GM23338 (cell line): ENCODE results near the gene MIPEP. TPM values are rescaled to one million over a fixed set of nuclear protein-coding genes. Genes with fewer than 3 reads are reported as not detected.

Experiments used
- ATAC-seq: fragments of 200-7000 bp; cut with Tn5 transposase; 3 replicates; pipeline ENCODE4 v1.9.1; 2020
- DNase-seq: peaks from one replicate; pipeline ENCODE4 v3.0.0-alpha.2; 2015; ENCODE audit warnings: low spot score
- H2AFZ ChIP-seq: fragments of 200-600 bp; sonication (generic); 2 replicates; pipeline ENCODE4 v1.8.0; 2016; ENCODE audit warnings: antibody characterized with exemption, mild to moderate bottlenecking, moderate library complexity
- H3F3A ChIP-seq: fragments of 200-600 bp; sonication (generic); replicated peaks from 2 replicates; pipeline ENCODE4 v1.8.0; 2017; ENCODE audit warnings: antibody characterized with exemption, mixed run types, low read depth
- H3K27ac ChIP-seq: fragments of 200-600 bp; sonication (generic); 2 replicates; pipeline ENCODE4 v1.6.1; 2016; ENCODE audit warnings: low read depth
- H3K27me3 ChIP-seq: fragments of 200-600 bp; sonication (generic); 2 replicates; pipeline ENCODE4 v1.8.0; 2016; ENCODE audit warnings: mild to moderate bottlenecking, mixed run types, moderate library complexity; ENCODE audit not compliant: insufficient read depth
- H3K36me3 ChIP-seq: fragments of 200-600 bp; sonication (generic); 2 replicates; pipeline ENCODE4 v1.8.0; 2016; ENCODE audit warnings: mild to moderate bottlenecking; ENCODE audit not compliant: insufficient read depth
- H3K4me1 ChIP-seq: fragments of 200-600 bp; sonication (generic); 2 replicates; pipeline ENCODE4 v1.8.0; 2016; ENCODE audit warnings: mild to moderate bottlenecking, moderate library complexity; ENCODE audit not compliant: insufficient read depth
- H3K4me2 ChIP-seq: fragments of 200-600 bp; sonication (generic); 2 replicates; pipeline ENCODE4 v1.7.1; 2017; ENCODE audit warnings: mixed run types
- H3K4me3 ChIP-seq: fragments of 200-600 bp; sonication (generic); 2 replicates; pipeline ENCODE4 v1.6.1; 2016; ENCODE audit warnings: mixed run types
- H3K79me2 ChIP-seq: fragments of 200-600 bp; sonication (generic); replicated peaks from 2 replicates; pipeline ENCODE4 v1.8.0; 2017; ENCODE audit warnings: mild to moderate bottlenecking; ENCODE audit not compliant: insufficient read depth
- H3K9me2 ChIP-seq: fragments of 200-600 bp; sonication (generic); 2 replicates; pipeline ENCODE4 v1.8.0; 2017; ENCODE audit not compliant: insufficient read depth
- H4K20me1 ChIP-seq: fragments of 200-600 bp; sonication (generic); replicated peaks from 2 replicates; pipeline ENCODE4 v1.8.0; 2017; ENCODE audit warnings: mild to moderate bottlenecking; ENCODE audit not compliant: insufficient read depth
- H3K27ac Mint-ChIP-seq: 2 replicates; pipeline ENCODE4 v1.8.0; 2020; ENCODE audit warnings: inconsistent platforms, mild to moderate bottlenecking, moderate library complexity, mixed read lengths
- H3K27me3 Mint-ChIP-seq: 3 replicates; pipeline ENCODE4 v1.8.0; 2022; ENCODE audit warnings: low read depth, mild to moderate bottlenecking, moderate library complexity, mixed read lengths, inconsistent platforms; ENCODE audit not compliant: insufficient read depth, poor library complexity
- H3K36me3 Mint-ChIP-seq: 3 replicates; pipeline ENCODE4 v1.8.0; 2021; ENCODE audit warnings: low read depth, mild to moderate bottlenecking, inconsistent platforms, moderate library complexity, mixed read lengths
- H3K4me1 Mint-ChIP-seq: 3 replicates; pipeline ENCODE4 v1.8.0; 2020; ENCODE audit warnings: mild to moderate bottlenecking, inconsistent platforms, mixed read lengths
- H3K4me3 Mint-ChIP-seq: 3 replicates; pipeline ENCODE4 v1.8.0; 2021; ENCODE audit warnings: moderate library complexity, mild to moderate bottlenecking, inconsistent platforms, mixed read lengths
- H3K9me3 Mint-ChIP-seq: 3 replicates; pipeline ENCODE4 v1.8.0; 2020; ENCODE audit warnings: moderate library complexity, mild to moderate bottlenecking, inconsistent platforms, mixed read lengths
- CREB1 ChIP-seq: fragments of 250-450 bp; sonication (Bioruptor Pico); IDR thresholded peaks from 2 replicates; pipeline ENCODE4 v1.5.0; 2020; ENCODE audit warnings: low read depth, mild to moderate bottlenecking, moderate library complexity
- EZH2 ChIP-seq: fragments of 200-600 bp; sonication (generic); IDR thresholded peaks from one replicate; pipeline ENCODE4 v1.8.0; 2017; ENCODE audit warnings: antibody characterized with exemption, mild to moderate bottlenecking, low read depth; ENCODE audit not compliant: unreplicated experiment
- EZH2phosphoT487 ChIP-seq: fragments of 200-600 bp; sonication (generic); IDR thresholded peaks from one replicate; pipeline ENCODE4 v1.8.1; 2018; ENCODE audit warnings: antibody characterized with exemption; ENCODE audit not compliant: unreplicated experiment
- JUNB ChIP-seq: IDR thresholded peaks from one replicate; pipeline ENCODE4 v1.6.1; 2016; ENCODE audit warnings: antibody characterized with exemption; ENCODE audit not compliant: unreplicated experiment
- NANOG ChIP-seq: IDR thresholded peaks from 2 replicates; pipeline ENCODE4 v1.6.1; 2016; ENCODE audit warnings: antibody characterized with exemption, borderline replicate concordance
- POLR2AphosphoS5 ChIP-seq: IDR thresholded peaks from 2 replicates; pipeline ENCODE4 v1.6.1; 2016; ENCODE audit warnings: antibody characterized with exemption, low read depth
- STAT1 ChIP-seq: IDR thresholded peaks from one replicate; pipeline ENCODE4 v1.6.1; 2016; ENCODE audit warnings: antibody characterized with exemption; ENCODE audit not compliant: unreplicated experiment
- ZNF114 ChIP-seq: fragments of 250-450 bp; sonication (Bioruptor Pico); IDR thresholded peaks from 2 replicates; pipeline ENCODE4 v1.5.0; 2020; ENCODE audit warnings: mild to moderate bottlenecking, moderate library complexity
- ZNF331 ChIP-seq: fragments of 250-450 bp; sonication (Bioruptor Pico); IDR thresholded peaks from 2 replicates; pipeline ENCODE4 v1.5.0; 2020; ENCODE audit warnings: low read depth, mild to moderate bottlenecking, moderate library complexity
- polyA plus RNA-seq: library from polyadenylated mRNA; unstranded; fragments of >200 nt; fragmentation: Nextera tagmentation; extraction: Ambion mirVana; gene quantifications from 2 replicates; pipeline ENCODE4 v1.2.1, GENCODE V29; 2016
- total RNA-seq: library from RNA; depleted of rRNA; stranded (reverse); fragments of >200 nt; shearing (Covaris generic); gene quantifications from 2 replicates; pipeline ENCODE4 v1.2.3, GENCODE V29; 2014
- TF ChIP-seq, protein P1 (sequence below): IDR thresholded peaks from one replicate; pipeline ENCODE4 v1.6.1; 2018; ENCODE audit warnings: antibody characterized with exemption; ENCODE audit not compliant: unreplicated experiment
- TF ChIP-seq, protein P2 (sequence below): IDR thresholded peaks from 2 replicates; pipeline ENCODE4 v1.6.1; 2016; ENCODE audit warnings: antibody characterized with exemption
- TF ChIP-seq, protein P3 (sequence below), 2 experiments: fragments of 200-600 bp in 1 of 2; sonication (generic) in 1 of 2; conservative IDR thresholded peaks; 2 replicates each; pipeline versions ENCODE4 v1.5.1 to v1.6.1; 2016 to 2017; ENCODE audit warnings: antibody characterized with exemption in 2 of 2, low read depth in 2 of 2, mild to moderate bottlenecking in 2 of 2, moderate library complexity in 1 of 2
- TF ChIP-seq, protein P4 (sequence below): fragments of 250-450 bp; sonication (Bioruptor Pico); IDR thresholded peaks from 2 replicates; pipeline ENCODE4 v1.5.0; 2020; ENCODE audit warnings: mild to moderate bottlenecking, moderate library complexity

MIPEP gene
- total and polyA plus RNA-seq, 2 experiments from 2014 or later = 20.8 to 22.5 TPM

DNA sequence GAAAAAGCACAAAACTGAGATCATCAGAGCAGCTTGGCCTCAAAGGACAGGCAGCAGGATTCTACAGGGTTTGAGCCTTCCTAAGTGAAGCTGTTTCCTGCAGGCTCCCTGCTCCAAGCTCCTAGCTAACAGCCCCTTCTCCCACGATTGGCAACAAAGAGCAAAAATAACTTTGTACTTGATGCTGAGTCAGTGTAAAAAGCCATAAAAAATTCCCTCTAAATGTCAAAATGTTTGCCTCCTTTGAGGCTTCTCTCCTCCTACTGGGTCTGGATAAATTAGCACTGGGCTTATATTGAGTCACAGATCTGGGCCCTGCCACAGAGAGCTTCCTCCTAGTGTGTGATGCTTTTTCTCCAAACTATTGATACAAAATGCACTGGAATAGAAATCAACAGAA lies 165.7 kb downstream of the MIPEP start:
- Histone ChIP-seq H2AFZ (no peak overlapping the region), H3K36me3 (no peaks in the 10 kb centered on the region), H3K4me1 (peaks cover 7% of the 10 kb centered on the region; the same call in 1 of the 2 replicates), H3K27ac (no peak overlapping the region), H4K20me1 (no peaks in the 10 kb centered on the region), H3K4me3 (no peak overlapping the region), H3K27me3 (no peaks in the 10 kb centered on the region), H3K79me2 (no peaks in the 10 kb centered on the region), H3F3A (no peaks in the 10 kb centered on the region), H3K9me2 (no peaks in the 10 kb centered on the region; the same call in 1 of the 2 replicates), H3K4me2 (no peak overlapping the region)
- Mint-ChIP-seq H3K9me3 (no peaks in the 10 kb centered on the region; the same call in 2 of the 3 replicates), H3K36me3 (no peaks in the 10 kb centered on the region; the same call in 2 of the 3 replicates), H3K27me3 (peaks cover 1% of the 10 kb centered on the region), H3K4me3 (no peak overlapping the region), H3K27ac (no peak overlapping the region; the same call in 1 of the 2 replicates), H3K4me1 (peaks cover 17% of the 10 kb centered on the region)
- no peak for TF ChIP-seq ZNF114 (CRISPR knock-in tag)
- no peak for TF ChIP-seq CREB1 (CRISPR knock-in tag)
- TF ChIP-seq, protein P1, sequence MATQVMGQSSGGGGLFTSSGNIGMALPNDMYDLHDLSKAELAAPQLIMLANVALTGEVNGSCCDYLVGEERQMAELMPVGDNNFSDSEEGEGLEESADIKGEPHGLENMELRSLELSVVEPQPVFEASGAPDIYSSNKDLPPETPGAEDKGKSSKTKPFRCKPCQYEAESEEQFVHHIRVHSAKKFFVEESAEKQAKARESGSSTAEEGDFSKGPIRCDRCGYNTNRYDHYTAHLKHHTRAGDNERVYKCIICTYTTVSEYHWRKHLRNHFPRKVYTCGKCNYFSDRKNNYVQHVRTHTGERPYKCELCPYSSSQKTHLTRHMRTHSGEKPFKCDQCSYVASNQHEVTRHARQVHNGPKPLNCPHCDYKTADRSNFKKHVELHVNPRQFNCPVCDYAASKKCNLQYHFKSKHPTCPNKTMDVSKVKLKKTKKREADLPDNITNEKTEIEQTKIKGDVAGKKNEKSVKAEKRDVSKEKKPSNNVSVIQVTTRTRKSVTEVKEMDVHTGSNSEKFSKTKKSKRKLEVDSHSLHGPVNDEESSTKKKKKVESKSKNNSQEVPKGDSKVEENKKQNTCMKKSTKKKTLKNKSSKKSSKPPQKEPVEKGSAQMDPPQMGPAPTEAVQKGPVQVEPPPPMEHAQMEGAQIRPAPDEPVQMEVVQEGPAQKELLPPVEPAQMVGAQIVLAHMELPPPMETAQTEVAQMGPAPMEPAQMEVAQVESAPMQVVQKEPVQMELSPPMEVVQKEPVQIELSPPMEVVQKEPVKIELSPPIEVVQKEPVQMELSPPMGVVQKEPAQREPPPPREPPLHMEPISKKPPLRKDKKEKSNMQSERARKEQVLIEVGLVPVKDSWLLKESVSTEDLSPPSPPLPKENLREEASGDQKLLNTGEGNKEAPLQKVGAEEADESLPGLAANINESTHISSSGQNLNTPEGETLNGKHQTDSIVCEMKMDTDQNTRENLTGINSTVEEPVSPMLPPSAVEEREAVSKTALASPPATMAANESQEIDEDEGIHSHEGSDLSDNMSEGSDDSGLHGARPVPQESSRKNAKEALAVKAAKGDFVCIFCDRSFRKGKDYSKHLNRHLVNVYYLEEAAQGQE = no peak
- TF ChIP-seq EZH2phosphoT487 = no peak
- TF ChIP-seq EZH2 = no peak
- no peak for TF ChIP-seq NANOG
- no peak for TF ChIP-seq POLR2AphosphoS5
- TF ChIP-seq JUNB = no peak
- TF ChIP-seq, protein P2, sequence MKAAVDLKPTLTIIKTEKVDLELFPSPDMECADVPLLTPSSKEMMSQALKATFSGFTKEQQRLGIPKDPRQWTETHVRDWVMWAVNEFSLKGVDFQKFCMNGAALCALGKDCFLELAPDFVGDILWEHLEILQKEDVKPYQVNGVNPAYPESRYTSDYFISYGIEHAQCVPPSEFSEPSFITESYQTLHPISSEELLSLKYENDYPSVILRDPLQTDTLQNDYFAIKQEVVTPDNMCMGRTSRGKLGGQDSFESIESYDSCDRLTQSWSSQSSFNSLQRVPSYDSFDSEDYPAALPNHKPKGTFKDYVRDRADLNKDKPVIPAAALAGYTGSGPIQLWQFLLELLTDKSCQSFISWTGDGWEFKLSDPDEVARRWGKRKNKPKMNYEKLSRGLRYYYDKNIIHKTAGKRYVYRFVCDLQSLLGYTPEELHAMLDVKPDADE = no peak
- no peak for TF ChIP-seq STAT1
- TF ChIP-seq, protein P3, sequence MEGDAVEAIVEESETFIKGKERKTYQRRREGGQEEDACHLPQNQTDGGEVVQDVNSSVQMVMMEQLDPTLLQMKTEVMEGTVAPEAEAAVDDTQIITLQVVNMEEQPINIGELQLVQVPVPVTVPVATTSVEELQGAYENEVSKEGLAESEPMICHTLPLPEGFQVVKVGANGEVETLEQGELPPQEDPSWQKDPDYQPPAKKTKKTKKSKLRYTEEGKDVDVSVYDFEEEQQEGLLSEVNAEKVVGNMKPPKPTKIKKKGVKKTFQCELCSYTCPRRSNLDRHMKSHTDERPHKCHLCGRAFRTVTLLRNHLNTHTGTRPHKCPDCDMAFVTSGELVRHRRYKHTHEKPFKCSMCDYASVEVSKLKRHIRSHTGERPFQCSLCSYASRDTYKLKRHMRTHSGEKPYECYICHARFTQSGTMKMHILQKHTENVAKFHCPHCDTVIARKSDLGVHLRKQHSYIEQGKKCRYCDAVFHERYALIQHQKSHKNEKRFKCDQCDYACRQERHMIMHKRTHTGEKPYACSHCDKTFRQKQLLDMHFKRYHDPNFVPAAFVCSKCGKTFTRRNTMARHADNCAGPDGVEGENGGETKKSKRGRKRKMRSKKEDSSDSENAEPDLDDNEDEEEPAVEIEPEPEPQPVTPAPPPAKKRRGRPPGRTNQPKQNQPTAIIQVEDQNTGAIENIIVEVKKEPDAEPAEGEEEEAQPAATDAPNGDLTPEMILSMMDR (conservative IDR thresholded peaks at IDR 0.05; ENCODE audit: low read depth in 2 of 2) = no peak
- no peak for TF ChIP-seq ZNF331
- TF ChIP-seq, protein P4, sequence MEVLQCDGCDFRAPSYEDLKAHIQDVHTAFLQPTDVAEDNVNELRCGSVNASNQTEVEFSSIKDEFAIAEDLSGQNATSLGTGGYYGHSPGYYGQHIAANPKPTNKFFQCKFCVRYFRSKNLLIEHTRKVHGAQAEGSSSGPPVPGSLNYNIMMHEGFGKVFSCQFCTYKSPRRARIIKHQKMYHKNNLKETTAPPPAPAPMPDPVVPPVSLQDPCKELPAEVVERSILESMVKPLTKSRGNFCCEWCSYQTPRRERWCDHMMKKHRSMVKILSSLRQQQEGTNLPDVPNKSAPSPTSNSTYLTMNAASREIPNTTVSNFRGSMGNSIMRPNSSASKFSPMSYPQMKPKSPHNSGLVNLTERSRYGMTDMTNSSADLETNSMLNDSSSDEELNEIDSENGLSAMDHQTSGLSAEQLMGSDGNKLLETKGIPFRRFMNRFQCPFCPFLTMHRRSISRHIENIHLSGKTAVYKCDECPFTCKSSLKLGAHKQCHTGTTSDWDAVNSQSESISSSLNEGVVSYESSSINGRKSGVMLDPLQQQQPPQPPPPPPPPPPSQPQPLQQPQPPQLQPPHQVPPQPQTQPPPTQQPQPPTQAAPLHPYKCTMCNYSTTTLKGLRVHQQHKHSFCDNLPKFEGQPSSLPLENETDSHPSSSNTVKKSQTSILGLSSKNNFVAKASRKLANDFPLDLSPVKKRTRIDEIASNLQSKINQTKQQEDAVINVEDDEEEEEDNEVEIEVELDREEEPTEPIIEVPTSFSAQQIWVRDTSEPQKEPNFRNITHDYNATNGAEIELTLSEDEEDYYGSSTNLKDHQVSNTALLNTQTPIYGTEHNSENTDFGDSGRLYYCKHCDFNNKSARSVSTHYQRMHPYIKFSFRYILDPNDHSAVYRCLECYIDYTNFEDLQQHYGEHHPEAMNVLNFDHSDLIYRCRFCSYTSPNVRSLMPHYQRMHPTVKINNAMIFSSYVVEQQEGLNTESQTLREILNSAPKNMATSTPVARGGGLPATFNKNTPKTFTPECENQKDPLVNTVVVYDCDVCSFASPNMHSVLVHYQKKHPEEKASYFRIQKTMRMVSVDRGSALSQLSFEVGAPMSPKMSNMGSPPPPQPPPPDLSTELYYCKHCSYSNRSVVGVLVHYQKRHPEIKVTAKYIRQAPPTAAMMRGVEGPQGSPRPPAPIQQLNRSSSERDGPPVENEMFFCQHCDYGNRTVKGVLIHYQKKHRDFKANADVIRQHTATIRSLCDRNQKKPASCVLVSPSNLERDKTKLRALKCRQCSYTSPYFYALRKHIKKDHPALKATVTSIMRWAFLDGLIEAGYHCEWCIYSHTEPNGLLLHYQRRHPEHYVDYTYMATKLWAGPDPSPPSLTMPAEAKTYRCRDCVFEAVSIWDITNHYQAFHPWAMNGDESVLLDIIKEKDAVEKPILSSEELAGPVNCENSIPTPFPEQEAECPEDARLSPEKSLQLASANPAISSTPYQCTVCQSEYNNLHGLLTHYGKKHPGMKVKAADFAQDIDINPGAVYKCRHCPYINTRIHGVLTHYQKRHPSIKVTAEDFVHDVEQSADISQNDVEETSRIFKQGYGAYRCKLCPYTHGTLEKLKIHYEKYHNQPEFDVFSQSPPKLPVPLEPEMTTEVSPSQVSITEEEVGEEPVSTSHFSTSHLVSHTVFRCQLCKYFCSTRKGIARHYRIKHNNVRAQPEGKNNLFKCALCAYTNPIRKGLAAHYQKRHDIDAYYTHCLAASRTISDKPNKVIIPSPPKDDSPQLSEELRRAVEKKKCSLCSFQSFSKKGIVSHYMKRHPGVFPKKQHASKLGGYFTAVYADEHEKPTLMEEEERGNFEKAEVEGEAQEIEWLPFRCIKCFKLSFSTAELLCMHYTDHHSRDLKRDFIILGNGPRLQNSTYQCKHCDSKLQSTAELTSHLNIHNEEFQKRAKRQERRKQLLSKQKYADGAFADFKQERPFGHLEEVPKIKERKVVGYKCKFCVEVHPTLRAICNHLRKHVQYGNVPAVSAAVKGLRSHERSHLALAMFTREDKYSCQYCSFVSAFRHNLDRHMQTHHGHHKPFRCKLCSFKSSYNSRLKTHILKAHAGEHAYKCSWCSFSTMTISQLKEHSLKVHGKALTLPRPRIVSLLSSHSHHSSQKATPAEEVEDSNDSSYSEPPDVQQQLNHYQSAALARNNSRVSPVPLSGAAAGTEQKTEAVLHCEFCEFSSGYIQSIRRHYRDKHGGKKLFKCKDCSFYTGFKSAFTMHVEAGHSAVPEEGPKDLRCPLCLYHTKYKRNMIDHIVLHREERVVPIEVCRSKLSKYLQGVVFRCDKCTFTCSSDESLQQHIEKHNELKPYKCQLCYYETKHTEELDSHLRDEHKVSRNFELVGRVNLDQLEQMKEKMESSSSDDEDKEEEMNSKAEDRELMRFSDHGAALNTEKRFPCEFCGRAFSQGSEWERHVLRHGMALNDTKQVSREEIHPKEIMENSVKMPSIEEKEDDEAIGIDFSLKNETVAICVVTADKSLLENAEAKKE (CRISPR knock-in tag) = no peak
- ATAC-seq = no peak
- no peak for DNase-seq
